Measurements from ENCODE around the gene EEFSEC.
A peak's percentile ranks its signal among the peaks of the same experiment; 100 is the strongest.

The EEFSEC gene

DNA sequence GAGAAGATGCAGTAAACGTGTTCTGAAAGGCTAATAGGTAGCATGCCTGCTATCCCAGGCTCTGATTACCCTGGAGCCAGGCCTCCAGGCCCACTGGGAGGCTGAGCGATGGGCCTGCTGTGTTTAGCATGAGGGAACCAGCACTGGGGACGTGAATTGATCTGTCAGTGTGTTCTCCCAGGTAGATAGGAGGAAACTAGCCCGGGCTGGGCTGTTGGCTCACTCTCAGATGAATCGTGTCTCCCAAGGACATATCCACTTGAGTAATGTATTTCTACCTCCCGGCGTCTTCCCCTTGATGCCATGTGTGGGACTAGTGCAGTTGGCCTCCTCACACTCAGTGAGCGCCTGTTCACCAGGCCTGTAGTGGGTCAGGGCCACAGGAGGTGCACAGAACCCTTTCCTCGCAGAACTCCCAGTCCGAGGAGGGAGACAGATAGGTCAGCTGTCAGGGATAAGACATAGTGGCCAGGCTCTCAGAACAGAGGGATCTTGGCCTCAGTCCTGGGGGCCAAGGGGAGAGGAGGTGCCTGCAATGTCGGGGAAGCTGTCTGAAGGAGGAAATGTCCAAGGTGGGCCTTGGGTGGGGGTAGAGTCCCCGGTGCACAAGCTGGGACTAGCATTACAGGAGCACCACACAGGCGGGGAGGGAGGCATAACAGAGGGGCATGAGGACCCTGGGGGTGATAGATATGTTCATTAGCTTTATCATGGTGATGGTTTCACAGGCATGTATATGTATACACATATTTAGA, 201.7 kb downstream of the EEFSEC start:
- Histone ChIP-seq H2BK12ac (ENCODE audit: low read length) (no peak overlapping the region), H3K4me3 (ENCODE audit: low read length in 2 of 2) (no peak overlapping the region), H3K4ac (ENCODE audit: low read length) (no peak overlapping the region), H3K27ac (replicated peaks; ENCODE audit: low read length) (no peak overlapping the region), H4K8ac (ENCODE audit: low read depth, low read length) (no peak overlapping the region), H2BK15ac (ENCODE audit: low read length) (no peak overlapping the region), H4K91ac (ENCODE audit: low read depth, low read length, poor library complexity) (no peak overlapping the region), H3K27me3 (ENCODE audit: control insufficient read depth in 3 of 3, insufficient read depth in 3 of 3, low read depth in 1 of 3, low read length in 3 of 3) (no peaks in the 10 kb centered on the region), H3K18ac (ENCODE audit: low read length) (peak overlapping the region; percentile 21), H2AFZ (ENCODE audit: low read length) (no peak overlapping the region), H3K23ac (ENCODE audit: low read depth, low read length, poor library complexity) (no peak overlapping the region), H2AK5ac (ENCODE audit: low read depth, low read length) (no peak overlapping the region), H3K9ac (ENCODE audit: low read depth, low read length, poor library complexity) (no peak overlapping the region), H3K14ac (ENCODE audit: low read length) (no peak overlapping the region), H2BK5ac (ENCODE audit: low read length) (no peak overlapping the region), H3K79me1 (ENCODE audit: low read depth, low read length) (peaks cover 2% of the 10 kb centered on the region), H3K9me3 (replicated peaks in 1 of 2; ENCODE audit: control insufficient read depth in 2 of 2, insufficient read depth in 1 of 2, low read depth in 1 of 2, low read length in 2 of 2) (no peaks in the 10 kb centered on the region), H2BK120ac (ENCODE audit: low read depth, low read length) (no peak overlapping the region), H3K4me1 (ENCODE audit: control insufficient read depth in 2 of 2, insufficient read depth in 1 of 2, low read depth in 1 of 2, low read length in 2 of 2) (peaks cover 0 to 11% of the 10 kb centered on the region in 2 donors), H3K36me3 (replicated peaks in 1 of 2; ENCODE audit: control insufficient read depth in 2 of 2, insufficient read depth in 2 of 2, low read length in 2 of 2) (no peaks in the 10 kb centered on the region), H3K4me2 (ENCODE audit: insufficient read depth, low read length, poor library complexity, severe bottlenecking) (no peak overlapping the region)
- no peak for DNase-seq (ENCODE audit: low spot score)
- no CpG with 5 or more reads among the region's 13 CpGs for WGBS, 2 donors (ENCODE audit: extremely low coverage in 2 of 2, insufficient read length in 2 of 2, insufficient replicate concordance in 1 of 2)

- H3K23ac ChIP-seq (ENCODE audit: low read depth, low read length, poor library complexity): no peak overlapping the region
- no peaks in the 10 kb centered on the region for H3K9me3 ChIP-seq (replicated peaks in 1 of 2; ENCODE audit: control insufficient read depth in 2 of 2, insufficient read depth in 1 of 2, low read depth in 1 of 2, low read length in 2 of 2)
Observed at GRCh38 chr3:128355543-128355919, 202.2 kb downstream of the EEFSEC start.

DNA sequence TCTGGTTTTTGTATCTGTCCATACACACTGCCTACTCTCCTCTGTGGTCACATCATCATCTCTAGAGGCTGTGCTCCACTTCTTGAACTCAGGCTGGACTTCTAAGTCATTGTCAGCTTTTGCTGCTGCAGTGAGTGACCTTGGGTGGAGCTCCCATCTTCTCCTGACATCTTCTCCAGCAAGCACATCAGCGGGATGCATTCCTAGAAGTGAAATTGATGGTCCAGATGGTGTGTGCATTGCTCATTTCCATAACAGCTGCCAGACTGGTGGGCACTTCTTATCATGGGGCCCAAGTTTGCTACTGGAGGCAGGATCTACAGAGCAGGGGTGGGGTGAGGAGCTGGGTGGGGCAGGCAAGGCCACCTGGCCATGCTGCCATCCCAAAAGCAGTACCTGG, 203.5 kb downstream of the EEFSEC start:
- Histone ChIP-seq H3K4me3 (ENCODE audit: low read length in 2 of 2) (no peak overlapping the region), H3K9me3 (replicated peaks in 1 of 2; ENCODE audit: control insufficient read depth in 2 of 2, insufficient read depth in 1 of 2, low read depth in 1 of 2, low read length in 2 of 2) (no peaks in the 10 kb centered on the region), H2BK120ac (ENCODE audit: low read depth, low read length) (no peak overlapping the region), H3K4me2 (ENCODE audit: insufficient read depth, low read length, poor library complexity, severe bottlenecking) (no peak overlapping the region), H3K18ac (ENCODE audit: low read length) (no peak overlapping the region), H3K79me1 (ENCODE audit: low read depth, low read length) (peaks cover 2% of the 10 kb centered on the region), H3K23ac (ENCODE audit: low read depth, low read length, poor library complexity) (no peak overlapping the region), H3K36me3 (replicated peaks in 1 of 2; ENCODE audit: control insufficient read depth in 2 of 2, insufficient read depth in 2 of 2, low read length in 2 of 2) (no peaks in the 10 kb centered on the region), H2BK12ac (ENCODE audit: low read length) (no peak overlapping the region), H3K27ac (replicated peaks; ENCODE audit: low read length) (no peak overlapping the region), H2BK15ac (ENCODE audit: low read length) (no peak overlapping the region), H2BK5ac (ENCODE audit: low read length) (no peak overlapping the region), H4K91ac (ENCODE audit: low read depth, low read length, poor library complexity) (no peak overlapping the region), H3K4me1 (ENCODE audit: control insufficient read depth in 2 of 2, insufficient read depth in 1 of 2, low read depth in 1 of 2, low read length in 2 of 2) (peaks cover 0 to 11% of the 10 kb centered on the region in 2 donors), H2AK5ac (ENCODE audit: low read depth, low read length) (no peak overlapping the region), H4K8ac (ENCODE audit: low read depth, low read length) (no peak overlapping the region), H3K27me3 (ENCODE audit: control insufficient read depth in 3 of 3, insufficient read depth in 3 of 3, low read depth in 1 of 3, low read length in 3 of 3) (no peaks in the 10 kb centered on the region), H2AFZ (ENCODE audit: low read length) (no peak overlapping the region), H3K4ac (ENCODE audit: low read length) (no peak overlapping the region), H3K14ac (ENCODE audit: low read length) (no peak overlapping the region), H3K9ac (ENCODE audit: low read depth, low read length, poor library complexity) (no peak overlapping the region)
- DNase-seq (ENCODE audit: low spot score): no peak
- no CpG with 5 or more reads among the region's 1 CpG for WGBS, 2 donors (ENCODE audit: extremely low coverage in 2 of 2, insufficient read length in 2 of 2, insufficient replicate concordance in 1 of 2)

More at GRCh38 chr3:128355543-128355919, 202.2 kb downstream of the EEFSEC start:
- H4K91ac ChIP-seq (ENCODE audit: low read depth, low read length, poor library complexity): no peak overlapping the region
- no peak overlapping the region for H3K27ac ChIP-seq (replicated peaks; ENCODE audit: low read length)
- no peaks in the 10 kb centered on the region for H3K27me3 ChIP-seq (ENCODE audit: control insufficient read depth in 3 of 3, insufficient read depth in 3 of 3, low read depth in 1 of 3, low read length in 3 of 3)
- no CpG with 5 or more reads among the region's 2 CpGs for WGBS, 2 donors (ENCODE audit: extremely low coverage in 2 of 2, insufficient read length in 2 of 2, insufficient replicate concordance in 1 of 2)
- H2AFZ ChIP-seq (ENCODE audit: low read length): no peak overlapping the region
- no peak overlapping the region for H3K14ac ChIP-seq (ENCODE audit: low read length)
- peaks cover 0 to 11% of the 10 kb centered on the region in 2 donors for H3K4me1 ChIP-seq (ENCODE audit: control insufficient read depth in 2 of 2, insufficient read depth in 1 of 2, low read depth in 1 of 2, low read length in 2 of 2)
- H4K8ac ChIP-seq (ENCODE audit: low read depth, low read length): no peak overlapping the region
- H3K36me3 ChIP-seq (replicated peaks in 1 of 2; ENCODE audit: control insufficient read depth in 2 of 2, insufficient read depth in 2 of 2, low read length in 2 of 2): no peaks in the 10 kb centered on the region
- no peak overlapping the region for H3K9ac ChIP-seq (ENCODE audit: low read depth, low read length, poor library complexity)
- H3K4me3 ChIP-seq (ENCODE audit: low read length in 2 of 2): no peak overlapping the region
- H3K18ac ChIP-seq (ENCODE audit: low read length): no peak overlapping the region
- H3K4me2 ChIP-seq (ENCODE audit: insufficient read depth, low read length, poor library complexity, severe bottlenecking): no peak overlapping the region
- H2BK120ac ChIP-seq (ENCODE audit: low read depth, low read length): no peak overlapping the region
- no peak overlapping the region for H2BK12ac ChIP-seq (ENCODE audit: low read length)
- H2BK15ac ChIP-seq (ENCODE audit: low read length): no peak overlapping the region
- H3K4ac ChIP-seq (ENCODE audit: low read length): no peak overlapping the region
- no peak overlapping the region for H2BK5ac ChIP-seq (ENCODE audit: low read length)
- DNase-seq (ENCODE audit: low spot score): no peak
- no peak overlapping the region for H2AK5ac ChIP-seq (ENCODE audit: low read depth, low read length)
- peaks cover 2% of the 10 kb centered on the region for H3K79me1 ChIP-seq (ENCODE audit: low read depth, low read length)

GRCh38 chr3:128357538-128357937, 204.3 kb downstream of the EEFSEC start:
- H2AFZ ChIP-seq (ENCODE audit: low read length): no peak overlapping the region
- peaks cover 0 to 7% of the 10 kb centered on the region in 2 donors for H3K4me1 ChIP-seq (ENCODE audit: control insufficient read depth in 2 of 2, insufficient read depth in 1 of 2, low read depth in 1 of 2, low read length in 2 of 2)
- no peak overlapping the region for H2BK5ac ChIP-seq (ENCODE audit: low read length)
- no peak overlapping the region for H4K91ac ChIP-seq (ENCODE audit: low read depth, low read length, poor library complexity)
- no peak overlapping the region for H2BK120ac ChIP-seq (ENCODE audit: low read depth, low read length)
- H2BK12ac ChIP-seq (ENCODE audit: low read length): no peak overlapping the region
- no peak overlapping the region for H3K4me2 ChIP-seq (ENCODE audit: insufficient read depth, low read length, poor library complexity, severe bottlenecking)
- no peak overlapping the region for H3K14ac ChIP-seq (ENCODE audit: low read length)
- peaks cover 2% of the 10 kb centered on the region for H3K79me1 ChIP-seq (ENCODE audit: low read depth, low read length)
- H4K8ac ChIP-seq (ENCODE audit: low read depth, low read length): no peak overlapping the region
- peak overlapping the region; percentile 70 for H3K18ac ChIP-seq (ENCODE audit: low read length)
- no peak overlapping the region for H3K9ac ChIP-seq (ENCODE audit: low read depth, low read length, poor library complexity)
- no peak overlapping the region for H2BK15ac ChIP-seq (ENCODE audit: low read length)
- no peaks in the 10 kb centered on the region for H3K9me3 ChIP-seq (replicated peaks in 1 of 2; ENCODE audit: control insufficient read depth in 2 of 2, insufficient read depth in 1 of 2, low read depth in 1 of 2, low read length in 2 of 2)
- no peak overlapping the region for H2AK5ac ChIP-seq (ENCODE audit: low read depth, low read length)
- no peak overlapping the region for H3K27ac ChIP-seq (replicated peaks; ENCODE audit: low read length)
- no peak overlapping the region for H3K23ac ChIP-seq (ENCODE audit: low read depth, low read length, poor library complexity)
- WGBS, 2 donors (ENCODE audit: extremely low coverage in 2 of 2, insufficient read length in 2 of 2, insufficient replicate concordance in 1 of 2): no CpG with 5 or more reads among the region's 6 CpGs
- H3K4me3 ChIP-seq (ENCODE audit: low read length in 2 of 2): no peak overlapping the region
- H3K36me3 ChIP-seq (replicated peaks in 1 of 2; ENCODE audit: control insufficient read depth in 2 of 2, insufficient read depth in 2 of 2, low read length in 2 of 2): no peaks in the 10 kb centered on the region
- H3K4ac ChIP-seq (ENCODE audit: low read length): no peak overlapping the region
- H3K27me3 ChIP-seq (ENCODE audit: control insufficient read depth in 3 of 3, insufficient read depth in 3 of 3, low read depth in 1 of 3, low read length in 3 of 3): no peaks in the 10 kb centered on the region
- DNase-seq (ENCODE audit: low spot score): no peak
